ACC112 (cell line): Measurements from ENCODE around the gene RNF38.
"Not testable (repeated sequence)": the region's sequence is repeated elsewhere in the genome, so short reads cannot be mapped to it uniquely, and the experiment has no call there.

Experiments used
- H2AFZ ChIP-seq: fragments of 200-600 bp; sonication (generic); one replicate; pipeline ENCODE4 v1.6.0; 2017; ENCODE audit warnings: antibody characterized with exemption, low read length; ENCODE audit not compliant: unreplicated experiment
- H3K27ac ChIP-seq: fragments of 200-600 bp; sonication (generic); 2 replicates; pipeline ENCODE4 v1.5.1; 2014; ENCODE audit warnings: low read depth, mild to moderate bottlenecking, antibody characterized with exemption, low read length, moderate library complexity
- H3K27me3 ChIP-seq: fragments of 200-600 bp; sonication (generic); 2 replicates; pipeline ENCODE4 v1.6.1; 2014; ENCODE audit warnings: mild to moderate bottlenecking, antibody characterized with exemption, low read length, moderate library complexity, mixed read lengths; ENCODE audit not compliant: insufficient read depth
- H3K36me3 ChIP-seq: fragments of 200-600 bp; sonication (generic); 2 replicates; pipeline ENCODE4 v1.6.1; 2016; ENCODE audit warnings: mild to moderate bottlenecking, antibody characterized with exemption, low read length, moderate library complexity, mixed read lengths; ENCODE audit not compliant: insufficient read depth
- H3K4me1 ChIP-seq: fragments of 200-600 bp; sonication (generic); one replicate; pipeline ENCODE4 v1.6.1; 2016; ENCODE audit warnings: low read length, mixed read lengths; ENCODE audit not compliant: insufficient read depth, unreplicated experiment, control insufficient read depth
- H3K4me3 ChIP-seq: fragments of 200-600 bp; sonication (generic); 2 replicates; pipeline ENCODE4 v1.5.1; 2014; ENCODE audit warnings: mild to moderate bottlenecking, low read depth, low read length
- H3K79me2 ChIP-seq: fragments of 200-600 bp; sonication (generic); one replicate; pipeline ENCODE4 v1.6.0; 2016; ENCODE audit warnings: low read length; ENCODE audit not compliant: control insufficient read depth, unreplicated experiment, insufficient read depth

Gene RNF38

GRCh38 chr9:36297798-36298197, 102.3 kb downstream of the RNF38 start:
- H3K4me3 ChIP-seq, result no peak overlapping the region
- no peak overlapping the region for H2AFZ ChIP-seq
- no peaks in the 10 kb centered on the region for H3K36me3 ChIP-seq
- no peak overlapping the region for H3K27ac ChIP-seq
- no peaks in the 10 kb centered on the region for H3K27me3 ChIP-seq
- H3K4me1 ChIP-seq, result no peaks in the 10 kb centered on the region
- H3K79me2 ChIP-seq, result no peaks in the 10 kb centered on the region

DNA sequence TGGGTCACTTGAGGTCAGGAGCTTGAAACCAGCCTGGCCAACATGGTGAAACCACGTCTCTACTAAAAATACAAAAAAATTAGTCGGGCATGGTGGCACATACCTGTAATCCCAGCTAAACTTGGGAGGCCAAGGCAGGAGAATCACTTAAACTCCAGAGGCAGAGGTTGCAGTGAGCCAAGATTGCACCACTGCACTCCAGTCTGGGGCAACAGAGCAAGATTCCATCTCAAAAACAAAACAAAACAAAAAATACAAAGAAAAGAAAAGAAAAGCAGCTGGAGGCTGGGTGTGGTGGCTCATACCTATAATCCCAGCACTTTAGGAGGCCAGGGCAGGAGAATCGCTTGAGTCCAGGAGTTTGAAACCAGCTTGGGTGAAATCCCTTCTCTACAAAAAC, 105.1 kb downstream of the RNF38 start:
- not testable (repeated sequence) for H3K27ac ChIP-seq, H3K79me2 ChIP-seq, H2AFZ ChIP-seq, H3K4me1 ChIP-seq, H3K4me3 ChIP-seq, H3K36me3 ChIP-seq, H3K27me3 ChIP-seq

- no peaks in the 10 kb centered on the region for H3K4me1 ChIP-seq
- H3K79me2 ChIP-seq, result no peaks in the 10 kb centered on the region
- H3K27ac ChIP-seq, result no peak overlapping the region
- H3K4me3 ChIP-seq, result no peak overlapping the region
- no peaks in the 10 kb centered on the region for H3K27me3 ChIP-seq
- no peaks in the 10 kb centered on the region for H3K36me3 ChIP-seq
- H2AFZ ChIP-seq, result no peak overlapping the region
Observed at GRCh38 chr9:36293918-36294317, 106.2 kb downstream of the RNF38 start.

DNA sequence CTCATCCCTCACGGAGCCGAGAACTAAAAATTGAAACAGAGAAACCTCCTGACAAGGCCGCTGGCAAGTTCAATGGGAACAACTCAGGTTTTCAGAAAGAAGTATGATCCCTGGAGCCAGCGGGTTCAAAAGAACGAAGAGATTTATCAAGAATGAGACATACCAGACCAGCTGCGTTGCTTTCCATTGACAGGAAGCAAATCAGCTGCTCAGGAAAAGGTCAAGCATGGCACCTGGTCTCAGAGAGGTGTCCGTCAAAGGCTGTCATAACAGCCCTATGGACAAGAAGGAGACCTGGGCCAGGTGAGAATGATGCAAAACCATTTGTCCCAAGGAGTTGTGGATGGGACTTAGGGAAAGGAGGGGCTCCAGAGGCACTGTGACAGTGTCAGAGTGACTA, 106.9 kb downstream of the RNF38 start:
- Histone ChIP-seq H3K36me3 (no peaks in the 10 kb centered on the region), H2AFZ (no peak overlapping the region), H3K4me3 (no peak overlapping the region), H3K27me3 (no peaks in the 10 kb centered on the region), H3K4me1 (no peaks in the 10 kb centered on the region), H3K27ac (no peak overlapping the region), H3K79me2 (no peaks in the 10 kb centered on the region)

GRCh38 chr9:36292641-36293040, 107.4 kb downstream of the RNF38 start:
- H3K4me3 ChIP-seq, result no peak overlapping the region
- H3K27ac ChIP-seq, result no peak overlapping the region
- H2AFZ ChIP-seq, result no peak overlapping the region
- H3K36me3 ChIP-seq, result no peaks in the 10 kb centered on the region
- H3K27me3 ChIP-seq, result no peaks in the 10 kb centered on the region
- H3K79me2 ChIP-seq, result no peaks in the 10 kb centered on the region
- no peaks in the 10 kb centered on the region for H3K4me1 ChIP-seq

DNA sequence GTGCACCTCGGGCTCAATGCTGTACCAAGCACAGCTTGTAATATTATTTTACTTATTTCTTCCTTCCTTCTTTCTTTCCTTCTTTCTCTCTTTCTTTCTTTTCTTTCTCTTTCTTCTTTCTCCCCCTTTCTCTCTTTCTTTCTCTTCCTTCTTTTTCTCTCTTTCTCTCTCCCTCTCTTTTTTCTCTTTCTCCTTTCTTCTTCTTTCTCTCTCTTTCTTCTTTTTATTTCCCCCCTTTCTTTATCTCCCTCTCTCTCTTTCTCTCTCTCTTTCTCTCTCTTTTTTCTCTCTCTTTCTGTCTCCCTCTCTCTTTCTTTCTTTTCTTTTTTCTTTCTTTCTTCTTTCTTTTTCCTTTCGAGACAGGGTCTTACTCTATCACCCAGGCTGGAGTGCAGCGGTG, 109.1 kb downstream of the RNF38 start:
- Histone ChIP-seq H3K4me3 (no peak overlapping the region), H2AFZ (no peak overlapping the region), H3K4me1 (no peaks in the 10 kb centered on the region), H3K27ac (no peak overlapping the region), H3K79me2 (no peaks in the 10 kb centered on the region), H3K36me3 (no peaks in the 10 kb centered on the region), H3K27me3 (no peaks in the 10 kb centered on the region)

GRCh38 chr9:36289836-36290435, 110.1 kb downstream of the RNF38 start:
- H3K4me3 ChIP-seq, result no peak overlapping the region
- H3K27ac ChIP-seq, result no peak overlapping the region
- no peaks in the 10 kb centered on the region for H3K27me3 ChIP-seq
- H3K79me2 ChIP-seq, result no peaks in the 10 kb centered on the region
- no peaks in the 10 kb centered on the region for H3K36me3 ChIP-seq
- H2AFZ ChIP-seq, result no peak overlapping the region
- no peaks in the 10 kb centered on the region for H3K4me1 ChIP-seq

- Histone ChIP-seq H3K27ac (no peak overlapping the region), H3K27me3 (no peaks in the 10 kb centered on the region), H3K36me3 (no peaks in the 10 kb centered on the region), H2AFZ (no peak overlapping the region), H3K4me3 (no peak overlapping the region), H3K79me2 (no peaks in the 10 kb centered on the region), H3K4me1 (no peaks in the 10 kb centered on the region)
Observed at GRCh38 chr9:36288070-36288469, 112.0 kb downstream of the RNF38 start.
